Heart left ventricle (tissue), 13 donors: Measurements from ENCODE around the gene PGGHG.

Experiments
- POLR2A ChIP-seq, 2 donors: fragments of 450-650 bp; IDR thresholded peaks; one replicate each; pipeline ENCODE4 v1.6.1; 2017; ENCODE audit warnings: antibody characterized with exemption in 2 of 2, mild to moderate bottlenecking in 2 of 2, moderate library complexity in 2 of 2
- TF ChIP-seq, protein P1 (sequence below), 12 donors: fragments of 200-600 bp; sonication (generic) in 4 of 12; IDR thresholded peaks; one replicate each; pipeline versions ENCODE4 v1.5.0 to v1.8.0; 2018 to 2022; ENCODE audit warnings: antibody characterized with exemption in 12 of 12, mild to moderate bottlenecking in 5 of 12
- donor health status: ischemic (EF 13 %, LVEDD 7.1; RV severe dilation, severe dysfunction).
- donor health status: DM: no; HTN: yes; CAD: no.
- donor health status: DM: no; HTN: no; CAD: no.
- donor health status: ischemic (EF 25% LVEDD 6.9; RV normal size, moderate dysfunction).
- donor health status: ischemic (EF 25% LVEDD 5.7; RV mildly dilated, moderate dysfunction).
- donor health status: ischemic (EF 35%, LVEDD 5.7; RV mildly dilated, moderate dysfunction).
- donor health status: nonischemic (EF 11% LVEDD 7.7; RV severe dilation, severe dysfunction).
- donor health status: DM: yes; HTN: yes; CAD: no.
- donor health status: PGD.
- donor health status: ischemic (EF 29% LVEDD 5.4; RV normal size, mild dysfunction).
- donor health status: nonischemic (EF 23%, LVEDD 6.1; RV moderate dilation, normal function).

DNA sequence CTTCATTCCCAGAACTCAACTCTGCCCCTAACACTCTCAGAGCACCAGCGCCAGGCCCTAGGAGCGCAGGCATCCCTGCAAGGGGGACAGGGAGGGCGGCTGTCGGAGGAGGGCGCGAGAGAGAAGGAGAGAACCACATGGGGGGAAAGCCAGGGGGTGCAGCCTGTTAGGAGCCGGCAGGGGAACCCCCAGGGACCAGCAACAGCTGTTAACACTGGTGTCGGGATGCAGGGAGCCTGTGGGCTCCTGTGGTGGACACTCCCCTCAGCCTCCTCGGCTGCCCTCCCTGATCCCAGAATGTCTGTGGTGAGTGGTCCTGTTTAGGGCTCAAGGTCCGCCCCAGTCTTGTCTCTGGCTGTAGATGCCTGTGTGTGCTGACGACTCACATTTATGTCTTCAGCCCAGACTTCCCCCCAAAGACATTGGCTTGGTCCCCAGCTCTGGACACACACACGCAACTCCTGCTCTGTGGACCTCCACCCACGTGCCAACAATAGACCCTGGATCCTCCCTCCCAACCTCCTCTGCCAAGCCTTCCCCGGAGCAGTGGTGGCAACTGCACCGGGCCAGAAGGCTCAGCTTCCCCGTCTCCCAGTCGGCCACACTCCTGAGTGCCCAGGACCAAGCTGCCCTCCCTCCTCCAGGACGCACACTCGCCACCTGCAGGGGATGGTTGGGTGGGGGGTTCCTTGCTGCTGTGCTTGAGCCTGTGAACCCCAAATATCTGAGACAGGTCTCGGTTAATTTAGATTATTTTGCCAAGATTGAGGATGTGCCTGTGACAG is 11.2 kb downstream of the PGGHG start:
- TF ChIP-seq, protein P1, sequence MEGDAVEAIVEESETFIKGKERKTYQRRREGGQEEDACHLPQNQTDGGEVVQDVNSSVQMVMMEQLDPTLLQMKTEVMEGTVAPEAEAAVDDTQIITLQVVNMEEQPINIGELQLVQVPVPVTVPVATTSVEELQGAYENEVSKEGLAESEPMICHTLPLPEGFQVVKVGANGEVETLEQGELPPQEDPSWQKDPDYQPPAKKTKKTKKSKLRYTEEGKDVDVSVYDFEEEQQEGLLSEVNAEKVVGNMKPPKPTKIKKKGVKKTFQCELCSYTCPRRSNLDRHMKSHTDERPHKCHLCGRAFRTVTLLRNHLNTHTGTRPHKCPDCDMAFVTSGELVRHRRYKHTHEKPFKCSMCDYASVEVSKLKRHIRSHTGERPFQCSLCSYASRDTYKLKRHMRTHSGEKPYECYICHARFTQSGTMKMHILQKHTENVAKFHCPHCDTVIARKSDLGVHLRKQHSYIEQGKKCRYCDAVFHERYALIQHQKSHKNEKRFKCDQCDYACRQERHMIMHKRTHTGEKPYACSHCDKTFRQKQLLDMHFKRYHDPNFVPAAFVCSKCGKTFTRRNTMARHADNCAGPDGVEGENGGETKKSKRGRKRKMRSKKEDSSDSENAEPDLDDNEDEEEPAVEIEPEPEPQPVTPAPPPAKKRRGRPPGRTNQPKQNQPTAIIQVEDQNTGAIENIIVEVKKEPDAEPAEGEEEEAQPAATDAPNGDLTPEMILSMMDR (IDR thresholded peaks at IDR 0.05), result peak in 2 of 12 donors; percentile 14 to 19
- TF ChIP-seq POLR2A (IDR thresholded peaks at IDR 0.05), result no peak
